ENCODE data around the gene C9orf85. TPM values are rescaled to one million over a fixed set of nuclear protein-coding genes. Genes with fewer than 3 reads are reported as not detected.

The C9orf85 gene
- total and polyA plus RNA-seq, 2 of the 8 experiments (the other 6 are each of a cell fraction or from before 2014, with no cell fraction given): 6.3 to 14.5 TPM

DNA sequence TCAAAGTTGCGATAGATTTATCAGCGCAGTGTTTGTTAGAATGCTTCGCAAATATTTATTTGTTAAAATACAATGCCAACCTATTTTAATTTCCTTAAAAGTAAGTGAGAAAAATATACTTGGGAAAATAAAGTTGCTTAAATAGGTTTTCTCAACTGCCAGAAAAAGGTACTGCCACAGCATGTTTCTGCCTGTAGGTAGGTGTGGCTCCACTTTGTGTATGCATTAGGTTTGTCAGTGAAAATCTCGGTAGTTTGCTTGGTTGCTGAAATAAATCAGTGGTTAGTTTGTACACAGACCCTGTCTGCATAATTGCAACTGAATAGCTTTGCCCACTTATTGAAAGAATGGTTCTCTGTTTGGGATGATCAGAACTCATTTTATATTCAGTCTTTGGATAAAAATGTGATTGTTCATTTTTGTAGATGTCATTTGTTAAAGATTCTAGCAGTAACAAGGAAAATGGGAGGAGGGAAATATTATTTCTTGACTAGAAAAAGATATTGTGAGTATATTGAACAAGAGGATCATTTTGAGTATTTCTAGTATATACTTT, 25.7 kb downstream of the C9orf85 start:
- POLR2A ChIA-PET (ENCODE audit: partially characterized antibody): interaction anchor here (0.9 to 1.4 kb wide), 5 partner anchors 16 to 30 kb away, joined by 3 to 4 read pairs (median 3); partner anchors contain the start of genes ABHD17B and C9orf85
- H3K79me2 ChIP-seq (ENCODE audit: control insufficient read depth in 1 of 2, insufficient read depth in 2 of 2, low read length in 2 of 2): peaks cover 0 to 67% of the 10 kb centered on the region in 2 experiments; a peak in 2 of 4 replicates
- no peak for TF ChIP-seq TAF1 (IDR thresholded peaks at IDR 0.05; ENCODE audit: low read depth, low read length)
- no peak for TF ChIP-seq RXRA (IDR thresholded peaks at IDR 0.05; ENCODE audit: insufficient read depth, low read depth, low read length)
- TF ChIP-seq KDM1A (IDR thresholded peaks at IDR 0.05; ENCODE audit: borderline replicate concordance, low read length): no peak
- TF ChIP-seq ASH2L (IDR thresholded peaks at IDR 0.05; ENCODE audit: low read length): no peak
- no peak for TF ChIP-seq MAFK (IDR thresholded peaks at IDR 0.05; ENCODE audit: low read depth, low read length)
- no peak for TF ChIP-seq TEAD4 (IDR thresholded peaks at IDR 0.05; ENCODE audit: low read depth, low read length)
- TF ChIP-seq YY1 (IDR thresholded peaks at IDR 0.05; ENCODE audit: low read depth, low read length): no peak
- no peak for TF ChIP-seq CBX8 (IDR thresholded peaks at IDR 0.05; ENCODE audit: borderline replicate concordance, low read depth, low read length)
- no peak for TF ChIP-seq GABPA (IDR thresholded peaks at IDR 0.05; ENCODE audit: borderline replicate concordance, insufficient read depth, low read length)
- TF ChIP-seq, protein P1, sequence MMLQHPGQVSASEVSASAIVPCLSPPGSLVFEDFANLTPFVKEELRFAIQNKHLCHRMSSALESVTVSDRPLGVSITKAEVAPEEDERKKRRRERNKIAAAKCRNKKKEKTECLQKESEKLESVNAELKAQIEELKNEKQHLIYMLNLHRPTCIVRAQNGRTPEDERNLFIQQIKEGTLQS (IDR thresholded peaks at IDR 0.05; ENCODE audit: insufficient read depth, low read depth, low read length): no peak
- TF ChIP-seq, protein P2, sequence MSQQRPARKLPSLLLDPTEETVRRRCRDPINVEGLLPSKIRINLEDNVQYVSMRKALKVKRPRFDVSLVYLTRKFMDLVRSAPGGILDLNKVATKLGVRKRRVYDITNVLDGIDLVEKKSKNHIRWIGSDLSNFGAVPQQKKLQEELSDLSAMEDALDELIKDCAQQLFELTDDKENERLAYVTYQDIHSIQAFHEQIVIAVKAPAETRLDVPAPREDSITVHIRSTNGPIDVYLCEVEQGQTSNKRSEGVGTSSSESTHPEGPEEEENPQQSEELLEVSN (IDR thresholded peaks at IDR 0.05): no peak
- TF ChIP-seq POLR2A (IDR thresholded peaks at IDR 0.05; ENCODE audit: control extremely low read depth in 1 of 2, low read depth in 2 of 2, low read length in 2 of 2): no peak

More for the DNA sequence above, 25.7 kb downstream of the C9orf85 start:
- Histone ChIP-seq H4K20me1 (replicated peaks in 1 of 2; ENCODE audit: control insufficient read depth in 1 of 2, insufficient read depth in 2 of 2, low read length in 2 of 2) (no peaks in the 10 kb centered on the region), H2BK120ac (replicated peaks; ENCODE audit: low read depth, low read length) (no peak overlapping the region), H2BK20ac (ENCODE audit: low read length) (no peak overlapping the region), H3K4me2 (ENCODE audit: insufficient read depth in 1 of 2, low read depth in 2 of 2, low read length in 2 of 2) (no peak overlapping the region), H2BK12ac (ENCODE audit: low read depth, low read length) (no peak overlapping the region), H3K27ac (ENCODE audit: low read depth, low read length) (no peak overlapping the region), H3K36me3 (ENCODE audit: control insufficient read depth in 2 of 4, insufficient read depth in 4 of 4, low read length in 3 of 4) (no peaks in the 10 kb centered on the region), H3K18ac (ENCODE audit: extremely low read depth, low read length) (no peak overlapping the region), H3K79me1 (ENCODE audit: low read depth, low read length) (peaks cover 2% of the 10 kb centered on the region; the same call in 1 of the 2 replicates), H3K56ac (replicated peaks; ENCODE audit: insufficient read length, low read depth, low read length) (no peak overlapping the region), H3K9ac (replicated peaks in 1 of 4; ENCODE audit: extremely low read depth in 1 of 4, low read depth in 3 of 4, low read length in 3 of 4) (no peak overlapping the region), H3K4me3 (ENCODE audit: extremely low read depth in 1 of 4, insufficient read depth in 2 of 4, low read depth in 3 of 4, low read length in 4 of 4) (no peak overlapping the region), H4K5ac (ENCODE audit: insufficient read length, low read depth, low read length) (no peak overlapping the region), H2AFZ (ENCODE audit: low read length) (no peak overlapping the region), H2AK5ac (ENCODE audit: low read depth, low read length) (no peak overlapping the region), H3K23me2 (ENCODE audit: low read depth, low read length) (no peaks in the 10 kb centered on the region), H4K91ac (replicated peaks; ENCODE audit: insufficient read length, low read length) (no peak overlapping the region), H2BK5ac (ENCODE audit: low read depth, low read length) (no peak overlapping the region), H4K8ac (ENCODE audit: extremely low read depth, insufficient read depth, low read length) (no peak overlapping the region), H3K14ac (ENCODE audit: insufficient read length) (no peak overlapping the region), H2BK15ac (ENCODE audit: low read length) (no peak overlapping the region), H3K23ac (ENCODE audit: insufficient read length) (no peak overlapping the region), H3K9me3 (ENCODE audit: insufficient read depth in 2 of 2, low read depth in 1 of 2, low read length in 1 of 2) (no peaks in the 10 kb centered on the region), H3K4ac (replicated peaks; ENCODE audit: insufficient read length, low read depth, low read length) (no peak overlapping the region), H3K4me1 (replicated peaks in 1 of 4; ENCODE audit: control insufficient read depth in 3 of 4, insufficient read depth in 4 of 4, low read length in 3 of 4) (peaks cover 0 to 3% (median 2%) of the 10 kb centered on the region in 4 experiments; a peak in 4 of 7 replicates), H3K27me3 (replicated peaks in 1 of 4; ENCODE audit: control insufficient read depth in 3 of 4, extremely low read depth in 1 of 4, insufficient read depth in 3 of 4, low read length in 3 of 4) (no peaks in the 10 kb centered on the region)
- peak; percentile 19 for FAIRE-seq
- CTCF ChIA-PET (ENCODE audit: partially characterized antibody): interaction anchor here (1.0 to 1.7 kb wide), 4 partner anchors 9 to 48 kb away, joined by 3 to 5 read pairs (median 3); no protein-coding TSS in a partner anchor
- DNase-seq (ENCODE audit: low read depth in 1 of 2, low spot score in 2 of 2): no peak
- WGBS, 2 experiments (ENCODE audit: extremely low coverage in 1 of 2, insufficient coverage in 1 of 2, insufficient read length in 1 of 2, insufficient replicate concordance in 2 of 2, low coverage in 1 of 2, low lambda C conversion rate in 2 of 2, missing lambda C conversion rate in 1 of 2): 90% methylated on average over 4 of the region's 4 CpGs; no CpG with 5 or more reads in 1 of the 2 experiments
